ENCODE measurements around the gene FAM114A1. TPM values are rescaled to one million over a fixed set of nuclear protein-coding genes. Genes with fewer than 3 reads are reported as not detected.

The FAM114A1 gene
- total and polyA plus RNA-seq, 2 of the 4 experiments (the other 2 are of a cell fraction) = 135 to 649 TPM

DNA sequence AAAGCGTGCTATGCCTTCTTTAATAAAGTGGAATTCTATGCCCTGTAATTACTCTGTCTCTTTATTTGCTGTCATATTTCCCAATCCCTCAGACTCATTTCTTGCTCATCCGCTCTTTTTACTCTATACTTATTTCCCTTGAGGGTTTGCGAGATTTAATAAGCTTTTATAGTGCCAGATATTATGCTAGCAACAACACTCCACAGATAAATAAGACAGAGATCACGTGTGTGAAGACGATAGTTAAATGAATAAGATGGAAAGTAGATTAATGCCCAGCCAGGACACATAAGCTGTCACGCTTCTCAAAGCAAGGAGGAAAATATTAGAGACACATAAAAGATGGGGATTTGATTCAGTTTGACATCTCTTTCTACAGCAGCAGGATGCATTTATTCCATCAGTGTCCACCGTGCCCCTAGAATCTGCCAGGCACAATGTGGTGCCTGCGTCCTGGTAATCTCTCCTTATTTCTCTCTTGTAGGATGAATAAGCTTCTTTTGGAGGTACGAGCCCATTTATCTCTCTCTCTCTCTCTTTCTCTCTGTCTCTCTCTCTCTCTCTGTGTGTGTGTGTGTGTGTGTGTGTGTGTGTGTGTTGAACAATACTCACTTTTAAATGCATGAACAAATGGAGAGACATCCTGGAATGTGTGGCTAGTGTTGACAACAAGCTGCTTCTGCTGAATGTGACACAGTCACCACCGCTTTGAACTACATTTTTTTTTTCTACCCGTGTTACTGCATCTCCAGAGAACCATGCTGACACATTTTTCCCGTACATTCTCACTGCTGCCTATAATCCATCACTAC, 116.4 kb downstream of the FAM114A1 start:
- Histone ChIP-seq H3K9ac (ENCODE audit: low read depth, low read length) (peak overlapping the region; percentile 53), H2AK9ac (replicated peaks; ENCODE audit: low read depth, low read length, poor library complexity) (no peak overlapping the region), H2AFZ (replicated peaks; ENCODE audit: low read length, poor library complexity) (peak overlapping the region; percentile 75), H3K9me1 (ENCODE audit: insufficient read depth, low read length) (peaks cover 20% of the 10 kb centered on the region; the same call in 1 of the 2 replicates), H2BK15ac (ENCODE audit: low read depth, low read length) (peak overlapping the region; percentile 77), H3K4me1 (ENCODE audit: control insufficient read depth, insufficient read depth, low read length) (peaks cover 30% of the 10 kb centered on the region), H3K56ac (ENCODE audit: extremely low read depth, insufficient read depth, low read length) (peak overlapping the region; percentile 31), H3K14ac (replicated peaks; ENCODE audit: low read depth, low read length) (peak overlapping the region; percentile 78), H3K36me3 (ENCODE audit: control insufficient read depth, insufficient read depth, low read length) (no peaks in the 10 kb centered on the region), H3K23ac (ENCODE audit: low read depth, low read length) (peak overlapping the region; percentile 85), H3K79me1 (ENCODE audit: low read depth in 1 of 2, low read length in 2 of 2) (peaks cover 3 to 17% of the 10 kb centered on the region in 2 experiments; a peak in 3 of 4 replicates), H3K18ac (ENCODE audit: low read depth, low read length) (peak overlapping the region; percentile 98), H3K4me3 (ENCODE audit: insufficient read depth, low read depth, low read length) (no peak overlapping the region; the same call in 1 of the 2 replicates), H4K8ac (ENCODE audit: low read depth in 2 of 2, low read length in 2 of 2) (peak overlapping the region; percentile 60 to 67), H4K5ac (ENCODE audit: low read depth, low read length) (peak overlapping the region; percentile 93), H2BK120ac (ENCODE audit: low read depth, low read length) (peak overlapping the region; percentile 91), H2BK5ac (ENCODE audit: low read depth, low read length, poor library complexity, severe bottlenecking) (peak overlapping the region; percentile 93), H3K27ac (ENCODE audit: insufficient read depth, low read length) (peak overlapping the region; percentile 51), H3K4me2 (ENCODE audit: low read depth, low read length) (peak overlapping the region; percentile 55; the same call in 1 of the 2 replicates), H3K4ac (ENCODE audit: low read depth, low read length) (peak overlapping the region; percentile 87), H4K20me1 (ENCODE audit: insufficient read depth, low read length) (no peaks in the 10 kb centered on the region), H2AK5ac (ENCODE audit: low read depth, low read length) (peak overlapping the region; percentile 53; the same call in 1 of the 2 replicates), H2BK20ac (ENCODE audit: low read depth, low read length) (peak overlapping the region; percentile 88), H4K91ac (ENCODE audit: insufficient read depth, low read depth, low read length) (peak overlapping the region; percentile 84), H3K9me3 (ENCODE audit: control insufficient read depth, insufficient read depth, low read length) (no peaks in the 10 kb centered on the region), H3K27me3 (ENCODE audit: control insufficient read depth, insufficient read depth, low read length) (no peaks in the 10 kb centered on the region)
- 0 out of 2 replicates have a peak, but pooled peaks have one; percentile 2 for TF ChIP-seq CEBPB (IDR thresholded peaks at IDR 0.05; ENCODE audit: low read depth, low read length)
- TF ChIP-seq RCOR1 (IDR thresholded peaks at IDR 0.05; ENCODE audit: insufficient replicate concordance, low read length) = no peak
- TF ChIP-seq POLR2A (IDR thresholded peaks at IDR 0.05; ENCODE audit: low read depth, low read length) = no peak
- no peak; the same call in 1 of the 2 replicates for TF ChIP-seq BHLHE40 (IDR thresholded peaks at IDR 0.05; ENCODE audit: low read depth, low read length)
- TF ChIP-seq NFE2L2 (IDR thresholded peaks at IDR 0.05; ENCODE audit: low read depth, low read length) = no peak
- ATAC-seq (ENCODE audit: low read depth) (peak; percentile 22), DNase-seq (peak; percentile 56)
- 20% methylated on average over 2 of the region's 12 CpGs; no CpG with 5 or more reads in 1 of the 2 experiments for WGBS, 2 experiments (ENCODE audit: extremely low coverage in 2 of 2, insufficient read length in 1 of 2)
- POLR2A ChIA-PET (ENCODE audit: unreplicated experiment) = interaction anchor here (1.0 kb wide), 1 partner anchor 58 kb away, joined by 3 read pairs; no protein-coding TSS in a partner anchor
- dilution Hi-C loops (cut with HindIII; ENCODE audit: low sequenced_read_pairs, unreplicated experiment) = no loop called here
- intact Hi-C loops (cut with micrococcal nuclease) = no loop called here
- no TSS peak for BruUV-seq (replicated peaks)
- CTCF ChIA-PET = interaction anchor here (0.6 to 1.0 kb wide), 3 partner anchors 46 to 159 kb away, joined by 3 to 4 read pairs (median 3); no protein-coding TSS in a partner anchor
- in situ Hi-C loops (cut with MboI; ENCODE audit: low sequenced_read_pairs) = no loop called here
